WTC11 (cell line): ENCODE data around the gene SORCS2.

Experiments used
- CREB1 ChIP-seq: sonication (generic); formaldehyde crosslinking; IDR thresholded peaks from 2 replicates; pipeline ENCODE4 v1.8.0; 2023; ENCODE audit warnings: mild to moderate bottlenecking, missing genetic modification reagents
- CTCF ChIP-seq: fragments of 200-600 bp; IDR thresholded peaks from 2 replicates; pipeline ENCODE4 v1.8.0; 2022; ENCODE audit warnings: antibody characterized with exemption
- FOXP1 ChIP-seq: sonication (generic); formaldehyde crosslinking; IDR thresholded peaks from 2 replicates; pipeline ENCODE4 v1.8.0; 2022; ENCODE audit warnings: missing genetic modification reagents, mild to moderate bottlenecking, moderate library complexity, borderline replicate concordance
- JUN ChIP-seq: sonication (generic); formaldehyde crosslinking; IDR thresholded peaks from 2 replicates; pipeline ENCODE4 v1.8.0; 2023; ENCODE audit warnings: mild to moderate bottlenecking, missing genetic modification reagents
- NFATC4 ChIP-seq: fragments of 250-450 bp; sonication (Bioruptor Pico); IDR thresholded peaks from 2 replicates; pipeline ENCODE4 v1.9.0; 2021; ENCODE audit warnings: mild to moderate bottlenecking
- NR2C2 ChIP-seq: sonication (generic); formaldehyde crosslinking; IDR thresholded peaks from 2 replicates; pipeline ENCODE4 v1.8.0; 2022; ENCODE audit warnings: mild to moderate bottlenecking, missing genetic modification reagents
- SOX15 ChIP-seq: fragments of 250-450 bp; sonication (Bioruptor Pico); IDR thresholded peaks from 2 replicates; pipeline ENCODE4 v1.9.0; 2021; ENCODE audit warnings: mild to moderate bottlenecking
- SP1 ChIP-seq: sonication (generic); formaldehyde crosslinking; conservative IDR thresholded peaks from 2 replicates; pipeline ENCODE4 v1.8.1; 2022; ENCODE audit warnings: missing genetic modification reagents
- TEAD4 ChIP-seq: sonication (generic); formaldehyde crosslinking; IDR thresholded peaks from 2 replicates; pipeline ENCODE4 v1.8.0; 2022; ENCODE audit warnings: mild to moderate bottlenecking, missing genetic modification reagents
- USF2 ChIP-seq: sonication (generic); formaldehyde crosslinking; IDR thresholded peaks from 2 replicates; pipeline ENCODE4 v1.8.1; 2023; ENCODE audit warnings: mild to moderate bottlenecking, missing genetic modification reagents, moderate library complexity
- TF ChIP-seq, protein P1 (sequence below): sonication (generic); formaldehyde crosslinking; IDR thresholded peaks from 2 replicates; pipeline ENCODE4 v1.8.1; 2022; ENCODE audit warnings: low read depth, missing genetic modification reagents, borderline replicate concordance
- TF ChIP-seq, protein P2 (sequence below): sonication (generic); formaldehyde crosslinking; IDR thresholded peaks from 2 replicates; pipeline ENCODE4 v1.8.1; 2022; ENCODE audit warnings: mild to moderate bottlenecking, missing genetic modification reagents, moderate library complexity, borderline replicate concordance

- TF ChIP-seq CREB1 (CRISPR knock-in tag) (no peak), CTCF (no peak), SOX15 (CRISPR knock-in tag) (no peak), TEAD4 (CRISPR knock-in tag) (no peak), SP1 (no peak), FOXP1 (CRISPR knock-in tag) (no peak), NR2C2 (CRISPR knock-in tag) (no peak), JUN (CRISPR knock-in tag) (no peak), NFATC4 (no peak), USF2 (CRISPR knock-in tag) (no peak)
- TF ChIP-seq, protein P1, sequence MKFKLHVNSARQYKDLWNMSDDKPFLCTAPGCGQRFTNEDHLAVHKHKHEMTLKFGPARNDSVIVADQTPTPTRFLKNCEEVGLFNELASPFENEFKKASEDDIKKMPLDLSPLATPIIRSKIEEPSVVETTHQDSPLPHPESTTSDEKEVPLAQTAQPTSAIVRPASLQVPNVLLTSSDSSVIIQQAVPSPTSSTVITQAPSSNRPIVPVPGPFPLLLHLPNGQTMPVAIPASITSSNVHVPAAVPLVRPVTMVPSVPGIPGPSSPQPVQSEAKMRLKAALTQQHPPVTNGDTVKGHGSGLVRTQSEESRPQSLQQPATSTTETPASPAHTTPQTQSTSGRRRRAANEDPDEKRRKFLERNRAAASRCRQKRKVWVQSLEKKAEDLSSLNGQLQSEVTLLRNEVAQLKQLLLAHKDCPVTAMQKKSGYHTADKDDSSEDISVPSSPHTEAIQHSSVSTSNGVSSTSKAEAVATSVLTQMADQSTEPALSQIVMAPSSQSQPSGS, result no peak
- TF ChIP-seq, protein P2, sequence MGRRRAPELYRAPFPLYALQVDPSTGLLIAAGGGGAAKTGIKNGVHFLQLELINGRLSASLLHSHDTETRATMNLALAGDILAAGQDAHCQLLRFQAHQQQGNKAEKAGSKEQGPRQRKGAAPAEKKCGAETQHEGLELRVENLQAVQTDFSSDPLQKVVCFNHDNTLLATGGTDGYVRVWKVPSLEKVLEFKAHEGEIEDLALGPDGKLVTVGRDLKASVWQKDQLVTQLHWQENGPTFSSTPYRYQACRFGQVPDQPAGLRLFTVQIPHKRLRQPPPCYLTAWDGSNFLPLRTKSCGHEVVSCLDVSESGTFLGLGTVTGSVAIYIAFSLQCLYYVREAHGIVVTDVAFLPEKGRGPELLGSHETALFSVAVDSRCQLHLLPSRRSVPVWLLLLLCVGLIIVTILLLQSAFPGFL (CRISPR knock-in tag), result no peak
Measured at GRCh38 chr4:7340553-7341433, 148.5 kb downstream of the SORCS2 start.
